ENCODE measurements around the gene SNX21. TPM values are rescaled to one million over a fixed set of nuclear protein-coding genes. Genes with fewer than 3 reads are reported as not detected.

The SNX21 gene
- total RNA-seq, 3 donors from 2014 or later (not counting 1 experiment from before 2014, with no cell fraction given), result 0.99 to 1.7 (median 1.2) TPM

Other genes with a start within 250 kb of the SNX21 start
- gene WFDC10A, start 204.1 kb upstream of the SNX21 start, total RNA-seq, result not detected
- gene WFDC9, start 202.5 kb upstream of the SNX21 start, total RNA-seq, result not detected
- not detected for gene WFDC11, start 163.6 kb upstream of the SNX21 start, total RNA-seq
- gene WFDC13, start 131.8 kb upstream of the SNX21 start, total RNA-seq, result not detected
- gene WFDC10B, start 128.8 kb upstream of the SNX21 start, total RNA-seq, result not detected
- gene SPINT4, start 111.5 kb upstream of the SNX21 start, total RNA-seq, result not detected
- gene WFDC3, start 41.9 kb upstream of the SNX21 start, total RNA-seq, result not detected
- 10 to 100 TPM; 11.3 to 15.5 (median 13.9) TPM for gene DNTTIP1, start 41.8 kb upstream of the SNX21 start, total RNA-seq
- 1 to 10 TPM in 1 of 3 donors, under 1 TPM in 1, not detected in 1; 0.54 to 3.2 TPM for gene UBE2C, start 21.2 kb upstream of the SNX21 start, total RNA-seq
- gene TNNC2, start 6.5 kb upstream of the SNX21 start, total RNA-seq, result 1 to 10 TPM in 1 of 3 donors, under 1 TPM in 1, not detected in 1; 0.93 to 1.5 TPM
- gene ACOT8, start 23.6 kb downstream of the SNX21 start, total RNA-seq, result 10 to 100 TPM; 30.5 to 35.4 (median 31.7) TPM
- 1 to 10 TPM; 1.4 to 2.3 (median 1.5) TPM for gene ZSWIM3, start 23.8 kb downstream of the SNX21 start, total RNA-seq
- 1 to 10 TPM in 1 of 3 donors, under 1 TPM in 2; 0.59 to 2.4 (median 0.89) TPM for gene ZSWIM1, start 47.4 kb downstream of the SNX21 start, total RNA-seq
- 1 to 10 TPM in 1 of 3 donors, not detected in 2; 1.2 TPM for gene SPATA25, start 53.8 kb downstream of the SNX21 start, total RNA-seq
- gene NEURL2, start 57.4 kb downstream of the SNX21 start, total RNA-seq, result 1 to 10 TPM in 2 of 3 donors, under 1 TPM in 1; 0.89 to 1.4 (median 1.4) TPM
- gene CTSA, start 57.5 kb downstream of the SNX21 start, total RNA-seq, result 100 to 1,000 TPM in 1 of 3 donors, 10 to 100 TPM in 2; 72.8 to 108 (median 86.8) TPM
- 1 to 10 TPM in 2 of 3 donors, under 1 TPM in 1; 0.63 to 3.5 (median 3.2) TPM for gene PLTP, start 78.4 kb downstream of the SNX21 start, total RNA-seq
- 10 to 100 TPM; 72.0 to 85.1 (median 73.3) TPM for gene PCIF1, start 100.9 kb downstream of the SNX21 start, total RNA-seq
- gene ZNF335, start 138.4 kb downstream of the SNX21 start, total RNA-seq, result 100 to 1,000 TPM; 101 to 119 (median 102) TPM
- gene MMP9, start 175.1 kb downstream of the SNX21 start, total RNA-seq, result 1 to 10 TPM; 2.0 to 2.8 (median 2.8) TPM
- under 1 TPM in 1 of 3 donors, not detected in 2; 0.85 TPM for gene SLC12A5, start 195.4 kb downstream of the SNX21 start, total RNA-seq

Data from natural killer cell (primary cell).